DND-41 (cell line): ENCODE measurements around the gene GALNT6.
A peak's percentile ranks its signal among the peaks of the same experiment; 100 is the strongest.

Experiments
- ATAC-seq: fragments of 200-7000 bp; cut with Tn5 transposase; 3 replicates; pipeline ENCODE4 v1.9.1; 2021; ENCODE audit warnings: low read depth; ENCODE audit not compliant: insufficient read depth
- DNase-seq: peaks from one replicate; pipeline ENCODE4 v3.0.0-alpha.2; 2020
- H2AFZ ChIP-seq: 2 replicates; pipeline ENCODE4 v1.6.0; 2012; ENCODE audit warnings: low read depth, low read length
- H3K27ac ChIP-seq: 2 replicates; pipeline ENCODE4 v1.5.1; 2012; ENCODE audit warnings: low read length, inconsistent platforms
- H3K27me3 ChIP-seq: fragments of 200-600 bp; sonication (generic); 2 replicates; pipeline ENCODE4 v1.6.0; 2012; ENCODE audit warnings: low read length, mild to moderate bottlenecking, inconsistent platforms; ENCODE audit not compliant: insufficient read depth, poor library complexity
- H3K36me3 ChIP-seq: 2 replicates; pipeline ENCODE4 v1.5.1; 2012; ENCODE audit warnings: low read length, inconsistent platforms; ENCODE audit not compliant: insufficient read depth
- H3K4me1 ChIP-seq: 2 replicates; pipeline ENCODE4 v1.5.1; 2012; ENCODE audit warnings: mild to moderate bottlenecking, low read length; ENCODE audit not compliant: insufficient read depth
- H3K4me2 ChIP-seq: 2 replicates; pipeline ENCODE4 v1.6.0; 2012; ENCODE audit warnings: mild to moderate bottlenecking, moderate library complexity, low read length, inconsistent platforms; ENCODE audit not compliant: insufficient read depth
- H3K4me3 ChIP-seq, 2 experiments: fragments of 200-600 bp in 1 of 2; shearing (Covaris generic) in 1 of 2; 2 replicates each; pipeline ENCODE4 v1.5.1; 2012 to 2016; ENCODE audit warnings: inconsistent platforms in 2 of 2, low read length in 2 of 2, mild to moderate bottlenecking in 2 of 2, low read depth in 1 of 2, moderate library complexity in 1 of 2
- H3K79me2 ChIP-seq: 2 replicates; pipeline ENCODE4 v1.6.0; 2012; ENCODE audit warnings: low read length, inconsistent platforms; ENCODE audit not compliant: insufficient read depth
- H3K9ac ChIP-seq: 2 replicates; pipeline ENCODE4 v1.6.0; 2012; ENCODE audit warnings: low read depth, mild to moderate bottlenecking, inconsistent platforms, low read length, moderate library complexity
- H3K9me3 ChIP-seq: 2 replicates; pipeline ENCODE4 v1.5.1; 2012; ENCODE audit warnings: low read length, moderate library complexity, mild to moderate bottlenecking, inconsistent platforms; ENCODE audit not compliant: insufficient read depth, severe bottlenecking
- H4K20me1 ChIP-seq: 2 replicates; pipeline ENCODE4 v1.6.0; 2012; ENCODE audit warnings: low read length; ENCODE audit not compliant: insufficient read depth
- CTCF ChIP-seq: IDR thresholded peaks from 2 replicates; pipeline ENCODE4 v1.5.1; 2012; ENCODE audit warnings: borderline replicate concordance, low read length, moderate library complexity, mild to moderate bottlenecking; ENCODE audit not compliant: poor library complexity, severe bottlenecking; ENCODE audit errors: extremely low read depth
- EZH2 ChIP-seq: IDR thresholded peaks from 3 replicates; pipeline ENCODE4 v1.6.1; 2012; ENCODE audit warnings: borderline replicate concordance, low read depth, mild to moderate bottlenecking, moderate library complexity, low read length, inconsistent platforms; ENCODE audit not compliant: severe bottlenecking

GALNT6 gene

GRCh38 chr12:51429700-51430099, 38.5 kb upstream of the GALNT6 start:
- Histone ChIP-seq H3K4me1 (peaks cover 12% of the 10 kb centered on the region), H3K9ac (no peak overlapping the region), H3K27me3 (no peaks in the 10 kb centered on the region), H3K9me3 (no peaks in the 10 kb centered on the region), H3K27ac (no peak overlapping the region), H3K79me2 (no peaks in the 10 kb centered on the region), H3K4me3 (no peak overlapping the region), H2AFZ (no peak overlapping the region), H3K4me2 (no peak overlapping the region), H3K36me3 (no peaks in the 10 kb centered on the region), H4K20me1 (no peaks in the 10 kb centered on the region)
- DNase-seq = no peak
- TF ChIP-seq EZH2 (no peak), CTCF (no peak)
- no peak for ATAC-seq

GRCh38 chr12:51428256-51428655, 37.0 kb upstream of the GALNT6 start:
- Histone ChIP-seq H3K79me2 (no peaks in the 10 kb centered on the region), H2AFZ (no peak overlapping the region), H4K20me1 (no peaks in the 10 kb centered on the region), H3K4me1 (peaks cover 19% of the 10 kb centered on the region), H3K27me3 (no peaks in the 10 kb centered on the region), H3K27ac (no peak overlapping the region), H3K4me3 (no peak overlapping the region), H3K9me3 (no peaks in the 10 kb centered on the region), H3K4me2 (no peak overlapping the region), H3K9ac (no peak overlapping the region), H3K36me3 (no peaks in the 10 kb centered on the region)
- TF ChIP-seq CTCF = no peak
- TF ChIP-seq EZH2 = no peak
- no peak for DNase-seq
- ATAC-seq = no peak

- Histone ChIP-seq H3K4me3 (peak within 1 kb of the TSS; percentile 16 to 62; a peak in 3 of 4 replicates), H3K4me1 (peaks cover 22% of the 10 kb centered on the region), H3K9ac (peak within 1 kb of the TSS; percentile 51), H3K27me3 (no peaks in the 10 kb centered on the region), H3K4me2 (peak within 1 kb of the TSS; percentile 70), H3K79me2 (no peaks in the 10 kb centered on the region), H4K20me1 (no peaks in the 10 kb centered on the region), H3K27ac (peak within 1 kb of the TSS; percentile 55), H2AFZ (peak within 1 kb of the TSS; percentile 63), H3K36me3 (no peaks in the 10 kb centered on the region), H3K9me3 (no peaks in the 10 kb centered on the region)
- peak; percentile 74 for TF ChIP-seq CTCF
- TF ChIP-seq EZH2 = no peak
- DNase-seq (peak; percentile 79), ATAC-seq (peak; percentile 78)
These were observed 33.7 kb upstream of the GALNT6 start, which contains the start of gene SLC4A8 for GRCh38 chr12:51424662-51425539. Gene SLC4A8, plus strand, starts transcription at chr12:51424831. Its CDS starts 157 bp downstream, at chr12:51424988.
